Neutrophil (primary cell): ENCODE measurements around the gene FBXL22.

ENCODE experiments used
- H3K27ac ChIP-seq: fragments of 200-600 bp; sonication (generic); 2 replicates; pipeline ENCODE4 v1.5.1; 2016; ENCODE audit warnings: mild to moderate bottlenecking, moderate library complexity
- H3K27me3 ChIP-seq: fragments of 200-600 bp; sonication (generic); 2 replicates; pipeline ENCODE4 v1.6.0; 2016; ENCODE audit warnings: mild to moderate bottlenecking
- H3K36me3 ChIP-seq: fragments of 200-600 bp; sonication (generic); 2 replicates; pipeline ENCODE4 v1.5.1; 2017
- H3K4me1 ChIP-seq, 2 experiments: fragments of 200-600 bp in 1 of 2; sonication (generic) in 1 of 2; 1 replicate in 1 of 2; 2 replicates in 1 of 2; pipeline versions ENCODE4 v1.5.1 to v1.6.1; 2013 to 2016; ENCODE audit warnings: low read depth in 1 of 2, low read length in 1 of 2, mild to moderate bottlenecking in 1 of 2, moderate library complexity in 1 of 2; ENCODE audit not compliant: control insufficient read depth in 1 of 2, insufficient read depth in 1 of 2
- H3K4me3 ChIP-seq, 2 experiments: fragments of 200-600 bp in 1 of 2; sonication (generic) in 1 of 2; 1 replicate in 1 of 2; 2 replicates in 1 of 2; pipeline ENCODE4 v1.5.1; 2013 to 2016; ENCODE audit warnings: low read depth in 1 of 2, low read length in 1 of 2, mild to moderate bottlenecking in 1 of 2, moderate library complexity in 1 of 2
- H3K9me3 ChIP-seq: fragments of 200-600 bp; sonication (generic); 2 replicates; pipeline ENCODE4 v1.5.1; 2016
- CTCF ChIP-seq: fragments of 200-600 bp; sonication (generic); IDR thresholded peaks from 2 replicates; pipeline ENCODE4 v1.5.1; 2016; ENCODE audit warnings: antibody characterized with exemption

The FBXL22 gene

GRCh38 chr15:63638839-63639238 lies 41.7 kb downstream of the FBXL22 start:
- Histone ChIP-seq H3K4me1 (no peaks in the 10 kb centered on the region), H3K27ac (no peak overlapping the region), H3K27me3 (no peaks in the 10 kb centered on the region), H3K9me3 (no peaks in the 10 kb centered on the region), H3K4me3 (no peak overlapping the region), H3K36me3 (peaks cover 99% of the 10 kb centered on the region)
- no peak for TF ChIP-seq CTCF

- Histone ChIP-seq H3K9me3 (no peaks in the 10 kb centered on the region), H3K4me3 (no peak overlapping the region), H3K4me1 (no peaks in the 10 kb centered on the region), H3K27me3 (no peaks in the 10 kb centered on the region), H3K36me3 (peaks cover 98% of the 10 kb centered on the region), H3K27ac (no peak overlapping the region)
- no peak for TF ChIP-seq CTCF
These were observed 43.0 kb downstream of the FBXL22 start for GRCh38 chr15:63640146-63640545.
